HG03039 (cell line): Measurements from ENCODE around the gene VDAC1.
"Not testable (repeated sequence)": the region's sequence is repeated elsewhere in the genome, so short reads cannot be mapped to it uniquely, and the experiment has no call there.

Experiments
- ATAC-seq: cut with Tn5 transposase; IDR thresholded peaks from one replicate; pipeline ENCODE4 v1.9.1; 2021; ENCODE audit warnings: mild to moderate bottlenecking, moderate library complexity; ENCODE audit not compliant: unreplicated experiment

The VDAC1 gene

DNA sequence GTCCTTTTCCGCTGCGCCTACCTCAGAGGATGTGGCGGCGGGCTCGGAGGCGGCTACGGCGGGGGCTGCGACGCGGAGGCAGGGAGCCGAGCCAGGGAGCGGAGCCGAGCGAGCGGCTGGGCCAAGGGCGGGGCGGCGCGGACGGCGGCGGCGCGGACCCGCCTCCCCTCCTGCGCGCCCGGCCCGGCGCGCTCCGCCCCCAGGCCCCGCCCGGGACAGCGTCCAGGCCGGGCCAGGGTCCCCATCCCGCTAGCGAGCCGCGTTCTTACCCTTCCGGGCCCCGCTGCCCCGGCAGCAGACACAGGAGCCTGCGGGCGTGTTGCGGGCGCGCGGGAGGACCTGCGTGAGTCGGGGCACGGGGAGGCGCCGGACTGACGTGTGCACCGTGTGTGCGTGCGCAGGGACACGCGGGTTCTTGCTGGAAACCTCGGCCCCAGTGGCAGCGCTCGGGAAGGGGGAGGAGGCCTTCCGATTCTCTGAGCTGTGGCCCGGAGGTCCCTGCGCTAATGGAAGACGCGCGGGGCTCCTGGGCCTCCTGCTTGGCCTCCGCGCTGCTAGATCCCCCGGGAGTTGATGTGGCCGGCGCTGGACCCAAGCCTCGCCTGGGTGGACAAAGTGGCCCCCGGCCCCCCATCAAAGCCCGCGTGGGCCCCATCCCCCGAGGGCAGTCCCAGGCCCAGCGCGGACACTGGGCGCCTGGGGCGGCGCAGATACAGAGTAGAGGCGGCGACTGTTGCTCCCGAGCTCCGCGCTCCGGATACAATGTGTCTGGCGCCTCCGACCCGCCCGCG, at the start of gene VDAC1:
VDAC1 (minus strand) TSS at position 350 of the 791 bp plus-strand sequence. CDS start 11,963 bp downstream, outside the sequence.
- ATAC-seq = peak; percentile 71

GRCh38 chr5:134053840-134054338, 49.1 kb upstream of the VDAC1 start:
- no peak for ATAC-seq

DNA sequence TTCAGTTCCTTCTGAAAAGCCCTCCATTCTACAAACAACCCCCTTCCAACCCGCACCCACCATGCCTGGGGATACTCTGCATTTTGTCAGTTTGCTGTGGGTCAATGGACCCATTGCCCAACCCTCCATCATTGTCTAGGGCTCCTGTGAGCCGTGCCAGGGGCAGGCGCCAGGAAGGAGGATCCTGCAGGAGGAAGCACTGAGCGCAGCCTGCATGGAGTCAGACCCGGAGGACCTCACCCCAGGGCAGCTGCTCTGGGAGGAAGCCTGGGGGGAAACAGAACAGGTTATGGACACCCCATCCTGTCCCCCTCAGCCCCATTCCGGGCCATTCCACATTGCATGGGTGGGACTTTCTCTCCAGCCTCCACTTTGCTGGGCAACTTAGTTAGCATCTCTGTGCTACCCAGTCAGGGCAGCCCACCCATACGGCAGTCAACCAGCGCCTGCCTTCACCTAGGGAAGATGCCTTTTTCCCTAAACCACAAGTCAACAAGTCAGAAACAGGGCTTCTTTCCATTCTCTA, 48.6 kb upstream of the VDAC1 start:
- no peak for ATAC-seq

- no peak for ATAC-seq
Measured at GRCh38 chr5:134051305-134051704, 46.5 kb upstream of the VDAC1 start.

- ATAC-seq = no peak
Measured at GRCh38 chr5:134048864-134049263, 44.1 kb upstream of the VDAC1 start.

DNA sequence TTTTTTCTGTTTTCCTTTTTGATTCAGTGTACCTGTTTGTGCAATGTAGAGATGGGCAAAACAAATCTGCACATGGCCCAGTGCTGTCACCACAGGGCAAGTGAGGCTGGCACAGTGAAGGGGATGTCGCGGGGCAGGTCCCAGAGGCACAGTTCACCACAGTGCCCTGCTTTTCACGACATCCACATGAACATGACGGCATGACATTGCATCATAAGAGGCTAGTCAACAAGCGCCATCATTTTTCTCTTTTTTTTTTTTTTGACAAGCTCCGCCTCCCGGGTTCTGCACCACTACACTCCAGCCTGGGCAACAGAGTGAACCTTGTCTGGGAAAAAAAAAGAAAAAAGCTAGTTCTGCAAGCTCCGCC, 42.9 kb upstream of the VDAC1 start:
- no peak for ATAC-seq

DNA sequence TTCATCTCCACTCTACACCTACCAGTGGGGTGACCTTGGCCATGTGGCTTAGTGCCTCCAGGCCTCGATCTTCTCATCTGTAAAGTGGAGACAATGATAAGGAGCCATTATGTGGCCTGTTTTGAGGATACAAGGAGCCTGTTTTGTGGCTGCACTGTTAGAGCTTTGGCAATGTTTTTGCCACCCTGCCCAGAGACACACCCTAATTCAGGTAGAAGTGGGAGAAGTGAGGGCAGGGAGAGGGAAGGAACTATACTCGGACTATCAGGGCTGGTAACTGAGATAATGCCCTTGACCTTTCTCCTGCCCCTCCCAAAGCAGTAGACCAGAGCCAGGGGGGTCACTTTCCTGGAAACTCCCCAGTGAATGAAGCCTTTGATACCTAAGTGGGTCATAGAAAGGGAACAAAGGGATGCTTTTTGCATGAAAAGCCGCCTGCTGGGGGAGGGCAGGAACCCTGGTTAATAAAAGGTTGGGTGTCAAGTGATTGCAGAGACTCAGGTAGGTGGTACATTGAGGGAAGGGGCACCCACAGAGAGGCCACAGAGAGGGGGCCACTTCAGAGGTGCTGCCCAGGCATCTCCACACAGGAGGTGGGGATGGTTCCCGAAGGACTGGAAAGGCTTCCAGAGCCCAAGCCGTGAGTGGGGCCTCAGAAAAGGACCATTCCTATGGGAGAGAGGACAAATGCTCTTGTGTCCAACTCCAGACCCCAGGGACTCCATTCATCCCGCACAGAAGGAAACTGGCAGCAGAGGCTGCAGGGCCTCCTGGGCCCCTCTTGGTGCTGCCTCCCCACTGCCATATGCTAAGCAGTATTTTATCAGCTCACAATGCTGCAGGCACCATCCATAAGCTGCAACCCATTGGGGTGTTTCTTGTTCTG, 42.3 kb upstream of the VDAC1 start:
- no peak for ATAC-seq

DNA sequence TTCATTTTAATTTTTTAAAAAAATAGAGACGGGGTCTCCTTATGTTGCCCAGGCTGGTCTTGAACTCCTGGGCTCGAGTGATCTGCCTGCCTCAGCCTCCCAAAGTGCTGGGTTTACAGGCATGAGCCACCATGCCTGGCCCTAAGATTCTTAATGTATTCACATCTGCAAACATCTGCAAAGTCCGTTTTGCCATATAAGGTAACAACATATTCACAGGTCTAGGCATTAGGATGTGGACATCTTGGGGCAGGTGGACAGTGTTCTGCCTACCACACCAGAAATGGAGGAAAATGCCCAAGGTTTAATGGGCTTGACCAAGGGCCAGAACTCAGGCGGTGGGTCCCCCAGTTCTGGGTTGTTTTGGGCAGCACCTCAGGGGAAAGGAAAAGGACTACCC, 41.6 kb upstream of the VDAC1 start:
- no peak for ATAC-seq

DNA sequence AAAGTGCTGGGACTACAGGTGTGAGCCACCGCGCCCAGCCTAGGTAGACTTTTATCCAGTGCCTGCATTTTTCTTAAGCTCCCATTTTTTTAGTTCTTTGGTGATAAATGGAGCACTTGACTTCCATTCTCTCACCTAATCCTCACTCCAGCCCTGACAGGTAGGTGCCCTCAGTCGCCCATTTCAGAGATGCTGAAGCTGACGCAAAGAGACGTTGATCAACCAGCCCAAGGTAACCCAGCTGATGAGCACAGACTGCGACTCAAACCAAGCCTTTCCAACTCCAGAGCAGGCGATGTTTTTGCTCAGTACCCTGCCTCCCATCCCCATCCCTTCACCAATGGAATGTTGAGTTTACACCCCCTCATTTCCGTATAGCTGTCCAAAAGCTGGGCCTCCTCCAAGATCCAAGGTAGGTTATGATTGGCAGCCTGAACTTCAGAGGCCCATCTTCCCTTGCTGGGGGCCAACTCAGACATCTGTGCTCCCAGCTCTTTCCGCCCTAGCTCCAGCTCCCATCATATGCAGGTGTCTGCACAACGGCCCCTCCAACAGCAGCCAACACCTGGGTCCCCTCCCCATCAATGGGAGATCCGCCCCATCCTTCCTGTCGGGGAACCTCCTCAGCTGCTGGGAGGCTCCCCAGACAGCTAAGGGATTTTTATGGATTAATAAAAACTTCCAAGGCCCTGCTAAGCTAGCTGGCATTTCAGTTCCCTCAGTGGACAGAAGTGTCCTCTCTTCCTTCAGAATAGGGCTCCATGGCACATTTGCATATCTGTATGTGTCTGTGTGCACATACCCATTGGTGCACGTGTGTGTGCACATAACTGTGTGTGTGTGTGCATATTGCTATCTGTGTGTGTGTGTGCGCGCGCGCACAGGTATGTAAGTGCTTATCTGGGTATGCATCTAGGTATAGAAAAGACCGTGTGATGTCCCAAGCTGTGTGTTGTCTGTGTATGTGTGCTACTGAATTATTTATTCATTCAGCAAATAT, 39.3 kb upstream of the VDAC1 start:
- no peak for ATAC-seq

DNA sequence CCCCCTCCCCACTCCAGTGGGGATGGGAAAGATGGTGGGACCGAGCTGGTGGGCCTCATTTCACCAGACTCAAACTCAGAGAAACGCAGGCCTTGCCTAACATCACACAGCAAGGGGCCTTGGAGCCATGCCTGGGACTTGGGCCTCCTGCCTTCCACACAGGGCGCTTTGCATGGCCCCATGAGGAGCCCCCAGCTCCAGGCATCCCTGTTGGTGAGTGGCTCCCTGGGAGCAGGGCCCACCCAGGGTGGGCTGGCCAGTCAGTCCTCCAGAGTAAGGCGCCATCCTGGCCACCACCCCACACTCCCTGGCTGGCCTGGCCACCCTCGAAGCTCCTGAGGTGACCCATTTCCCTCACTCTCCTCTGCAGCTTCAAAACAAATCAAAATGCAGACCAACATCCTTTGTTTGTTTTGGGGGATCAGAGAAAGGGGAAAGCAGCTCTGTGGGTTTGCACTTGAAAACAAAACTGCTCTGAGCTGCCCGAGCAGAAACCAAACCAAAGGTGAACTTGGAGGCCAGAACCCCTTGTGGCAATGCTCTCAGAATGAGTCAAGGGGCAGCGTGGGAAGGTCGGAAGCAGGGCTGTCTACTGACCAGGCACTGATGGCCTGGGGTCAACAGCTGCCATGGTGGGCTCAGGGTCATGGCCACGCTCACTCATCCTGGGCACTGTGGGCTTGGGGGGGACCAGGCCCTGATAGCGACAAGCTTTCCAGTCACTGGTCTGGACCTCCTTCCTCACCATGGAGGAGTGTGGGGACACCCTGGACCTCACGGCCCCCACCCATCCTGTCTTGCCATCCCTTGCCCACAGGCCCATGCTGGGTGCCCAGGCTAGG, 37.0 kb upstream of the VDAC1 start:
- ATAC-seq = no peak

DNA sequence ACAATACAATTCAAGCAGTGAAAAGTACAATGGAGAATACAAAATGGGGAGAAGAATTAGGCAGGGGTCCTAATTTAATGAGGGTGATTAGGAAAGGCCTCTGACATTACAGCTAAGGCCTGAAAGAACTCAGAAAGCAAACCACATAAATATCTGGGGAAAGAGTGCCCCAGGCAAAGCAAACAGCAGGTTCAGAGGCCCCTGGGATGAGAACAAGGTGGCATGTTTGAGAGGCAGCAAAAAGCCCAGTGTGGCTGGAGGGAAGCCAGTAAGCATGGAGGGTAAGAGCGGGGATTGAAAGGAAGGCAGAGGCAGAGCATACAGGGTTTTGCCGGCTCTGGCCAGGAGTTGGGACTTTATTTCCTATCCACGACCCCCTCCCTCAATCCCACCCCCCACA, 33.4 kb upstream of the VDAC1 start:
- ATAC-seq = no peak

GRCh38 chr5:134037160-134037559, 32.4 kb upstream of the VDAC1 start:
- no peak for ATAC-seq

DNA sequence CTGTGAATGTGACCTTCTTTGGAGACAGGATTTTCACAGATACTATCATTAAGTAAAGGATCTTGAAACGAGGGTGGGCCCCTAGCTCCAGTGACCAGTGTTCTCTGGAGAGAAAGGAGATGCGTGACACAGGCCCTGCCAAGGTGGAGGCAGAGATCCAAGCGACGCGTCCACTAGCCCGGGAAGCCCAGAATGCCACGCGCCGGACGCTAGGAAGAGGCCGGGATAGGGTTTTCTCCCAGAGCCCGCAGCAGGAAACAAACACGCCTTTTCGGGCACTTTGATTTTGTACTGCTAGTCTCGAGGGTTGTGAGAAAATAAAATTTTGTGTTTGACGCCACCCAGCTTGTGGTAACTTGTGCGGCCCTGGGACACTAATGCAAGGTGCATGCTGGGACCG, 29.6 kb upstream of the VDAC1 start:
- no peak for ATAC-seq

DNA sequence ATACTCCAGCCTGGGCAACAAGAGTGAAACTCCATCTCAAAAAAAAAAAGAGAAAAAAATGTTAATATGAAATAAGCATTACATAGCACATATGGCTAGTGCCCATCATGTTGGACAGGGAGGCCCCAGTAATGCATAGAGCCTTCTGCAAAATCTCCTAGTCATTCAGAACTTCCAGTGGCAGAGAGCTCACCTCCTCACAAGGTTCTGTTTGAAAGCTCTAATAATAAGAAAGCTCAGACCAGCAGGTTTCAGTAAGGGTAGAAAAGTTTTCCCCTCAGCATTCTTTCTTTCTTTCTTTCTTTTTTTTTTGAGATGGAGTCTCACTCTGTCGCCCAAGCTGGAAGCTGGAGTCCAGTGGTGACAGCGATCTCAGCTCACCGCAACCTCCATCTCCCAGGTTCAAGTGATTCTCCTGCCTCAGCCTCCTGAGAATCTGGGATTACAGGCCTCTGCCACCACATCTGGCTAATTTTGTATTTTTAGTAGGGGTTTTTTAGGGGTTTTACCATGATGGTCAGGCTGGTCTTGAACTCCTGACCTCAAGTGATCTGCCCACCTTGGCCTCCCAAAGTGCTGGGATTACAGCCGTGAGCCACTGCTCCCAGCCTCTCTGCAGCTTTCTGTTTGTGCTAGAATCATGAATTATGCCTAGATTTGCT, 25.7 kb upstream of the VDAC1 start:
- not testable (repeated sequence) for ATAC-seq

DNA sequence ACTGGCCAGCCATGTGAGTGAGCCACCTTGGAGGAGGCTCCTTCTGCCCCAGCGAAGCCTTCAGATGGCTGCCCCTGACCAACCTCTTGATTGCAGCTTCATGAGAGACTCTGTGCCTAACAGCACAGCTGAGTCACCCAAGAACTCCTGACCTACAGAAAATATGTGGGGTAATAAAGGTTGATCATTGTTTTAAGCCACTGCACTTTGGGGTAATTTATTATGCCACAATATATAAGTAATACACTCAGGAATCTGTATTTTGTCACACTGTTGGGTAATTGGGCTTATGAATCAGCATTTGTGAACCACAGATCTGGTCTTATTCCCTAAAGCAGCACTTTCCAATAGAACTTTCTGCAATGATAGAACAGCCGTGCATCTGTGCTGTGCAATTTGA, 24.4 kb upstream of the VDAC1 start:
- no peak for ATAC-seq

- ATAC-seq = no peak
Measured at GRCh38 chr5:134028496-134028895, 23.7 kb upstream of the VDAC1 start.

GRCh38 chr5:134027288-134027615, 22.5 kb upstream of the VDAC1 start:
- ATAC-seq = no peak

GRCh38 chr5:134026521-134027287, 21.9 kb upstream of the VDAC1 start:
- peak; percentile 56 for ATAC-seq
